Epithelial cell of proximal tubule (primary cell): ENCODE data around the gene NUP107. TPM values are rescaled to one million over a fixed set of nuclear protein-coding genes. Genes with fewer than 3 reads are reported as not detected.

Source experiments
- DNase-seq: peaks from one replicate; pipeline ENCODE4 v3.0.0-alpha.2; 2011; ENCODE audit warnings: low read depth
- H3K4me3 ChIP-seq: 2 replicates; pipeline ENCODE4 v1.5.1; 2011; ENCODE audit warnings: low read depth, mild to moderate bottlenecking, low read length
- total RNA-seq: library from RNA; depleted of rRNA; stranded (reverse); fragments of >200 nt; gene quantifications from 2 replicates; pipeline ENCODE4 v1.2.3, GENCODE V29; 2015
- TF ChIP-seq, protein P1 (sequence below): conservative IDR thresholded peaks from 2 replicates; pipeline ENCODE4 v1.5.1; 2012; ENCODE audit warnings: low read depth, mild to moderate bottlenecking, low read length

Gene NUP107
- total RNA-seq, 1 donor from 2014 or later, result 63.3 TPM

DNA sequence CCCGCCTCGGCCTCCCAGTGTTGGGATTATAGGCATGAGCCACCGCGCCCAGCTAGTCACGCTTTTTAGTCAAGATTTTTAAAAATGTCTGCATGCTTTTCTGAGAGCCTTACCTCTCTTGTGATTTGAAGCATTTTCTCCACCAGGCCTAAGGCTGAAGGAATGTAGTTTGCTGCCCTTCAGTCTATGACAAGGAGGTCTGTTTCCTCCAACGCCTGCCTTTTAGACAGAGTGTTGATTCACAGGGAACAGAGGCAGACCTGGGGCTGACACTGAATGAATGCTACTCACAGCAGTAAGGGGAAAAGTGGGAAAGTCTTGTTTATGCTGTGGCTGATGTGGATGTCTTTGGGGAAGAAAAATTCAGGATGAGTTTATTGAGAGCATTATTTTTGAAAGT lies 94.0 kb downstream of the NUP107 start:
- H3K4me3 ChIP-seq, result no peak overlapping the region
- DNase-seq, result no peak
- TF ChIP-seq, protein P1, sequence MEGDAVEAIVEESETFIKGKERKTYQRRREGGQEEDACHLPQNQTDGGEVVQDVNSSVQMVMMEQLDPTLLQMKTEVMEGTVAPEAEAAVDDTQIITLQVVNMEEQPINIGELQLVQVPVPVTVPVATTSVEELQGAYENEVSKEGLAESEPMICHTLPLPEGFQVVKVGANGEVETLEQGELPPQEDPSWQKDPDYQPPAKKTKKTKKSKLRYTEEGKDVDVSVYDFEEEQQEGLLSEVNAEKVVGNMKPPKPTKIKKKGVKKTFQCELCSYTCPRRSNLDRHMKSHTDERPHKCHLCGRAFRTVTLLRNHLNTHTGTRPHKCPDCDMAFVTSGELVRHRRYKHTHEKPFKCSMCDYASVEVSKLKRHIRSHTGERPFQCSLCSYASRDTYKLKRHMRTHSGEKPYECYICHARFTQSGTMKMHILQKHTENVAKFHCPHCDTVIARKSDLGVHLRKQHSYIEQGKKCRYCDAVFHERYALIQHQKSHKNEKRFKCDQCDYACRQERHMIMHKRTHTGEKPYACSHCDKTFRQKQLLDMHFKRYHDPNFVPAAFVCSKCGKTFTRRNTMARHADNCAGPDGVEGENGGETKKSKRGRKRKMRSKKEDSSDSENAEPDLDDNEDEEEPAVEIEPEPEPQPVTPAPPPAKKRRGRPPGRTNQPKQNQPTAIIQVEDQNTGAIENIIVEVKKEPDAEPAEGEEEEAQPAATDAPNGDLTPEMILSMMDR, result no peak

DNA sequence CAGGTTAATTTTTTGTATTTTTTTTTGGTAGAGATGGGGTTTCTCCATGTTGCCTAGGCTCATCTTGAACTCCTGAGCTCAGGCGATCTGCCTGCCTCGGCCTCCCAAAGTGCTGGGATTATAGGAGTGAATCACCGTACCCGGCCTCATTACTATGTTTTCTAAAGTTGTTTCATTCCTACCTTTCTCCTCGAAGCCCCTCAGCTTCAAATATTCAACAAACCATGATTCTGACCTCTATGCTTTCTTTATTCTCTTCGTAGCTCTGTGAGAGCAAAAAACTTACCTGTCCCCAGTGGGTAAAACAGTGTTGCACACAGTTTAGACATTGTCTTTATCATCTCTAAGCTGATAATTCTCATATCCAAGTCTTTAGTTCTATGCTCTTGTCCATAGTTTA lies 95.0 kb downstream of the NUP107 start:
- no peak for DNase-seq
- H3K4me3 ChIP-seq, result no peak overlapping the region
- TF ChIP-seq, protein P1, result no peak

DNA sequence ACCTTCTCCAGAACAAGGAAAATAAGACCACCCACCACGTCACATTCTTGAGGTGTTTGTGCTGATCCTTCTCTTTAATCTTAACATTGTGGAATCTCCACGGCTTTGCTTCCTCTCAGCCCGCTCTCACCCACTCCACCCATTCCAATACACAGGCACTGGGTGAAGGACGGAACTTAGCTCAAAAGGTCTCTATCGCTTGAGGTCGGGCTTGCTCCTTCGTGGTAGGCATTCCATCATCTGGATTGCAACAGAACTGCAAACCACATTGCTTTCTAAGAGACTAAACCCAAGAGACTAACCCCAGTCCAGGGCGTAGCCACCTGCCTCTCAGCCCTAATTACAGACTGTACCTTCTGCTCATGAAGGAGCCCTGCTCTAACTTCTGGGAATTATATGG lies 97.2 kb downstream of the NUP107 start:
- TF ChIP-seq, protein P1, result no peak
- no peak overlapping the region for H3K4me3 ChIP-seq
- no peak for DNase-seq

DNA sequence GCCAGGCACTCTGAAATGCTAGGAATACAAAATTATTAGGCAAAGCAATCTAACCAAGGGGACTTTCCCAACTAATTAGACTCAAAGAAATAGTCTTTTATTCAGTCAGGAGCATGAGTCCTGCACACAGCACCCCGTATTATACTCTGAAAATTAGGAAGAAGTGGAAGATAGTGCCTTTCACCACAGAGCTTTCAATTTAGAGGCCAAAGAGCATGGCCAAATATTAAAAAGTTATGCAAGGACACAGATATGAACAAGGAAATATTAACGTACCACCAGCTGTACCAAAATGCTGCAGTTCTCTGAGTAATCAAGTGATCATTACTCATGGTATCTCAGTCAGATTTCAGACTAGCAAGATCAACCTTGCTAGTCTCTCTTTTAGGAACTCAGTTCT lies 98.6 kb downstream of the NUP107 start:
- no peak overlapping the region for H3K4me3 ChIP-seq
- no peak for DNase-seq
- TF ChIP-seq, protein P1, result no peak

DNA sequence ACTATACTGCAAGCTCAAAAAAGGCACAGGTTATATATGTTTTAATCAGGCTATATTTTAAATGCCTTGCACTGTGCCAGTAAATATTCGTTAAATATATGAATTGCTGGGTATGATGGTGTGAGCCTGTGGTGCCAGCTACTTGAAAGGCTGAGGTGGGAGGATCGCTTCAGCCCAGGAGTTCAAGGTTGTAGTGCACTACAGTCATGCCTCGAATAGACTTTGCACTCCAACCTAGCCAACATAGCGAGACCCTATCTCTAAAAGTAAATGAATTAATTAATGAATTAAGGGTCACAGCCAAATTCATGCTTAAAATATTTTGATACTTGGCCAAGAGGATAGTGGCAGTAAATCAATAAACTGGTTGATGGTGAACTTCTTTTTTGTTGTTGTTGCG lies 99.0 kb downstream of the NUP107 start:
- TF ChIP-seq, protein P1, result no peak
- no peak for DNase-seq

DNA sequence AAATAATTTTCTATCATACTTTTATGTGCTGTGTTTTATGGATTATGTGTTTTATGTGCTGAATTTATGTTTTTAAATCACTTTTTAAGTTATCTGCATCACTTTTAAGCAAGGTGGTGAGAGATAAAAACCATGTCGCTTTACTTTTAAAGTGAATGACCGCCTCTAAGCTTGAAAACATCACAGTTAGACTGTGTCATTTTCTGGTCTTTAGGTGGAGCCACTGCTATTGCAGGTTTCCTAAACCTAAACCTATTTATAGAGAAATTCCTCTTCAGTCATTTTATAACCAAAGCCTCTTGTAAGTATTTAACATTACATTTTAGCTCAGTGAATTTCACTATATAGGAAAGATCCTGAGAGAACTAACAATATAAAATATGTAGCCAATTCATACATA lies 100.2 kb downstream of the NUP107 start:
- no peak overlapping the region for H3K4me3 ChIP-seq
- TF ChIP-seq, protein P1, result no peak
- DNase-seq, result no peak

More for the DNA sequence above, 99.0 kb downstream of the NUP107 start:
- no peak overlapping the region for H3K4me3 ChIP-seq

DNA sequence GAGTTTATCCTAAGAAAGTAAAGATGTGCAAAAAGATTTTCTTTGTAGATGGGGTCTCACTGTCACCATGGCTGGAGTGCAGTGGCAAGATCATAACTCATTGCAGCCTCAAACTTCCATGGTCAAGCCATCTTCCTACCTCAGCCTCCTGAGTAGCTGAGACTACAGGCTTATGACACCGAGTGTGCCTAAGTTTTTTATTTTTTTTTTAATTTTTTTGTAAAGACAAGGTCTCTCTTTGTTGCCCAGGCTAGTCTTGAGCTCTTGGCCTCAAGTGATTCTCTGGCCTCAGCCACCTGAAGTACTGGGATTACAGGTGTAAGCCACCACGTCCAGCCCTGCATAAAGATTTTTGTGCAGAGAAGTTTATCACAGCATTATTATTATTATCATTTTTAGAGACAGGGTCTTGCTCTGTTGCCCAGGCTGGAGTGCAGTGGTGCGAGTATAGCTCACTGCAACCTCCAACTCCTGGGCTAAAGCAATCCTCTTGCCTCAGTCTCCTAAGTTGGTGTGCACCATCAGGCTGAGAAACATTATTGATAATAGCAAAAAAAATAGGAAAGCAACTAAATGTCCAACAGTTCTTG lies 101.9 kb downstream of the NUP107 start:
- no peak overlapping the region for H3K4me3 ChIP-seq
- DNase-seq, result no peak
- TF ChIP-seq, protein P1, result no peak
